ENCODE results near the gene SCMH1.
"Not testable (repeated sequence)": the region's sequence is repeated elsewhere in the genome, so short reads cannot be mapped to it uniquely, and the experiment has no call there.

SCMH1 gene

GRCh38 chr1:41144285-41144684 lies 97.8 kb downstream of the SCMH1 start:
- no peak for DNase-seq

GRCh38 chr1:41138549-41138948 lies 103.6 kb downstream of the SCMH1 start:
- no peak for DNase-seq

GRCh38 chr1:41135196-41135947 lies 106.7 kb downstream of the SCMH1 start:
- DNase-seq: no peak

GRCh38 chr1:41134325-41134724 lies 107.8 kb downstream of the SCMH1 start:
- not testable (repeated sequence) for DNase-seq

- DNase-seq: no peak
Observed at GRCh38 chr1:41122851-41123518, 119.1 kb downstream of the SCMH1 start.

GRCh38 chr1:41122148-41122547 lies 120.0 kb downstream of the SCMH1 start:
- no peak for DNase-seq

- no peak for DNase-seq
Observed at GRCh38 chr1:41118645-41119044, 123.5 kb downstream of the SCMH1 start.

GRCh38 chr1:41117241-41117640 lies 124.9 kb downstream of the SCMH1 start:
- DNase-seq: not testable (repeated sequence)

- DNase-seq: no peak
Observed at GRCh38 chr1:41110736-41111135, 131.4 kb downstream of the SCMH1 start.

GRCh38 chr1:41110286-41110685 lies 131.8 kb downstream of the SCMH1 start:
- no peak for DNase-seq

- DNase-seq: no peak
Observed at GRCh38 chr1:41109310-41110197, 132.6 kb downstream of the SCMH1 start.

GRCh38 chr1:41108696-41109275 lies 133.3 kb downstream of the SCMH1 start:
- DNase-seq: no peak

GRCh38 chr1:41103766-41104165 lies 138.3 kb downstream of the SCMH1 start:
- DNase-seq: no peak

- no peak for DNase-seq
Observed at GRCh38 chr1:41102653-41103052, 139.5 kb downstream of the SCMH1 start.

GRCh38 chr1:41101950-41102607 lies 140.0 kb downstream of the SCMH1 start:
- DNase-seq: no peak

GRCh38 chr1:41101076-41101475 lies 141.0 kb downstream of the SCMH1 start:
- no peak for DNase-seq

GRCh38 chr1:41100170-41100569 lies 141.9 kb downstream of the SCMH1 start:
- DNase-seq: no peak

GRCh38 chr1:41098730-41099460 lies 143.2 kb downstream of the SCMH1 start:
- no peak for DNase-seq

- DNase-seq: no peak
Observed at GRCh38 chr1:41097105-41097504, 145.0 kb downstream of the SCMH1 start.

GRCh38 chr1:41093826-41094225 lies 148.3 kb downstream of the SCMH1 start:
- DNase-seq: no peak

- no peak for DNase-seq
Observed at GRCh38 chr1:41086921-41087320, 155.2 kb downstream of the SCMH1 start.

- DNase-seq: no peak
Observed at GRCh38 chr1:41078616-41079015, 163.5 kb downstream of the SCMH1 start.

All from NCI-H1436 treated with DMSO at 0.1 percent for 48 hours (cell line).